Measurements from ENCODE around the gene SLC4A5.
A peak's percentile ranks its signal among the peaks of the same experiment; 100 is the strongest.
"Not testable (repeated sequence)": the region's sequence is repeated elsewhere in the genome, so short reads cannot be mapped to it uniquely, and the experiment has no call there.

The SLC4A5 gene

DNA sequence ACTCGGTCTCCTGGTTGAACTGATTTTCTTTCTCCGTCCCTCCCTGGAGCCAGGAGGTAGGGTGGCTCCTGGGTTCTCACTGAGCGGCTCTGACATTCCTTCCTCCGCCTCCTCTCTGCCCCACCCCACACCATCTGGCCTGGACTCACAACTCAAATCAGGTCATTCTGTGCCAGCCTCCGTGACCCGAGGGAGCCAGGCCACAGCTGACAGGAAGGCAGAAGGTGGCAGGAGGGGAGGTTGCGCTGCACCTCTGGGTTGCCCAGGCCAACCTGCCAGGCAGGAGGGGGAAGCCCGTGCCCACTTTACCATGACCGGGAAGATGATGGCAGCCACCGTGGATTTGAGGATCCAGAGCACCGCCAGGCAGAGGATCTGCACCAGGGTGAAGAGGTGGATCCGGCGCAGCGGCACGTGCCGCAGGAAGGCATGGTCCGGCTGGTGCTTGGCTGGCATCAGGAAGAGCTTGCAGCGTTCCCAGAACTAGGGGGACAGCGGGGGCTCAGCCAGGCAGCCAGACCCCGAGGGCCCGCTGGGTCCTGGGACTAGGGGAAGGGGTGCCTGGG is 116.5 kb downstream of the SLC4A5 start:
- DNase-seq = no peak

- DNase-seq = no peak
Observed at GRCh38 chr2:74225698-74226459, 117.3 kb downstream of the SLC4A5 start.

- no peak for DNase-seq
Observed at GRCh38 chr2:74223941-74224770, 119.1 kb downstream of the SLC4A5 start.

GRCh38 chr2:74222300-74222650 is 120.9 kb downstream of the SLC4A5 start:
- DNase-seq = no peak

- no peak for DNase-seq
Observed at GRCh38 chr2:74221604-74222299, 121.5 kb downstream of the SLC4A5 start.

DNA sequence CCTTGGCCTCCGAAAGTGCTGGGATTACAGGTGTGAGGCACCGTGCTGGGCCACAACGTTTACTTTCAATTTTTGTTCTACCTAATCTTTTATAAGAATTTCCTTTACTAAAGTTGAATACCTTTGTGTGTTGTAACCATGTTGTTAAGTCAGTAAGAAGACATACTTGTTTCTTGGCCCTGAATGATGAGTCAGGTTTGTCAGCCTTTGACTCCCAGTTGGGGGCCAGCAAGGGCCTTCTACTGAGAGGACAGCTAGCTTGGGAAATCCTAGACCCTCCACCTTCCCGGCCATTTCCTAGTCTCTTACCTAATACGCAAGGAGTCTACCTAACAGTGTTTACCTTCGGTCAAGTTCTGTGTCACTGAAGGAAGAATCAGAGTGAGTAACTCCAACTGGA is 122.1 kb downstream of the SLC4A5 start:
- no peak for DNase-seq

GRCh38 chr2:74219846-74220486 is 123.2 kb downstream of the SLC4A5 start:
- DNase-seq = no peak

DNA sequence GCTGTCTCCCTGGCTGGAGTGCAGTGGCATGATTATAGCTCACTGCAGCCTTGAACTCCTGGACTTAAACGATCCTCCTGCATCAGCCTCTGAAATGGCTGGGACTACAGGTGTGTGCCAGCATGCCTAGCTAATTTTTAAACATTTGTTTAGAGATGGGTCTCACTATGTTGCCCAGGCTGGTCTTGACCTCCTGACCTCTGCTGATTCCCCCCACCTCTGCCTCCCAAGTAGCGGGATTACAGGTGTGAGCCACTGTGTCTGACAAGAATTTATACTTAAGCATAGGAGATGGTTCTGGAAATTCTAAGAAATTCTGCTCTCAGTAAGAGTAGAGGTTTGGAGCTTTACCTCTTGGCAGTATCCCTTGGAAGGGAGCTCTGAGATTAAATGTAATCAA is 126.6 kb downstream of the SLC4A5 start:
- no peak for DNase-seq

DNA sequence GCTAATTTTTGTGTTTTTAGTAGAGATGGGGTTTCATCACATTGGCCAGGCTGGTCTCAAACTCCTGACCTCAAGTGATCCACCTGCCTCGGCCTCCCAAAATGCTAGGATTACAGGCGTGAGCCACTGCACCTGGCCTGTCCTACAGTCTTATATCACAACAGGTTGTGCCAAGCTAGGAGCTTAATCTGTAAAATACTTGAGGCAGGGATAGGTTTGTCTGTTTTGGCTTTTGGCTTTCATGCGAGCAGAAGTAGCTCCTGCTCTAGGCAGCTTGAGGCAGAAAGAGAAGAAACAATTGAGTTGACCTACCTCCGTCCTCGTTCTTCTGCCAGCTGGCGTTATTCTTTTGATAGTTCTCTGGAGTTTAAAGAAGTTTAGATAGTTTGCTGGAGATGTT is 127.4 kb downstream of the SLC4A5 start:
- DNase-seq = not testable (repeated sequence)

GRCh38 chr2:74212702-74213410 is 130.4 kb downstream of the SLC4A5 start:
- DNase-seq = no peak

- DNase-seq = peak; percentile 84
Observed at GRCh38 chr2:74206180-74206688, 137.0 kb downstream of the SLC4A5 start.

GRCh38 chr2:74205596-74205995 is 137.6 kb downstream of the SLC4A5 start:
- peak; percentile 57 for DNase-seq

GRCh38 chr2:74205113-74205512 is 138.1 kb downstream of the SLC4A5 start:
- no peak for DNase-seq

DNA sequence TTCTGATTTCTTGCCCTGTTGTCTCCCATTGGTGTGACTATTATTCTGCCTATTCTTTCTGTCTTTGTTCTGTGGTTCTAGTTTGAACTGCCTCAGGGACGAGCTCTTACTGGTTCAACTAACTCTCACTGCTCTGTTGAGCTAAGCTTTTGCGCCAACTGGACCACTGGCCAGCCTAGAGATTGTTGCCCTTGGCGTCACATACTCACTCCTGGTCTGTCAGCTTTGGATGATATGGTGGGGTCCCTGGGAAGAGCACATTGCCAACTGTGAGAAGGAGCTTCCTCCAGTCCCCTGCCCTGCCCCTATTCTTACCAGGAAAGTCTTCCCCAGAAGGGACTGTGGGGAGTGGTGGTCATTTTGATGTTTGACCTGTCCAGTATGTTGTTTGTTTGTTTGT is 138.8 kb downstream of the SLC4A5 start:
- no peak for DNase-seq

GRCh38 chr2:74201596-74201995 is 141.6 kb downstream of the SLC4A5 start:
- no peak for DNase-seq

DNA sequence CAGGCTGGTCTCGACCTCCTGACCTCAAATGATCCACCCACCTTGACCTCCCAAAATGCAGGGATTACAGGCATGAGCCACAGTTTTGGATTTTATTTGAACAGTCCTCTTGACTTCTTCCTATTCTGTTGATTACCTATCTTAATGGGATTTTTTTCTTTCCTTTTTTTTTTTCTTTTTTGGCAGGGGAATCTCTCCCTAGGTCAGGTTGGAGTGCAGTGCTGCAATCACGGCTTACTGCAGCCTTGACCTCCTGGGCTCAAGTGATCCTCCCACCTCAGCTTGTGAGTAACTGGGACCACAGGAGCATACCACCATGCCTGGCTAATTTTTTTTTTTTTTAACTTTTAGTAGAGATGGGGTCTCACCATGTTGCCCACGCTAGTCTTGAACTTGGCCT is 142.0 kb downstream of the SLC4A5 start:
- no peak for DNase-seq

GRCh38 chr2:74199871-74200305 is 143.3 kb downstream of the SLC4A5 start:
- DNase-seq = peak; percentile 40

DNA sequence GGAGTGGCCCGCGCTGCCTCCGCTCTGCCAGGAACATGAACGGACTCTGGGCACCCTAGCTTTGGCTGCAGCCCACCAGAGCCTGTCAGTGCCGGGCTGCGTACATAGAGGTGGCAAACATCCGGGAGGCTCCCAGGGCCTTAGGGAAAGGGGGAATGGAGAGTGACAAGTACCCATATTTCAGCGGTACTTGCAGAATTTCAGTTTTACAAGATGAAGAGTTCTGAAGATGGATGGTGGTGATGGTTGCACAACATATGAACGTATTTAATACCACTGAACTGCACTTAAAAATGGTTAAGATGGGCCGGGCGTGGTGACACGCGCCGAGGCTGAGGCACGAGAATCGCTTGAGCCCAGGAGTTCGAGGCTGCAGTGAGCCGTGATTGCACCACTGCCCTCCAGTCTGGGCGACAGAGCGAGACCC is 143.9 kb downstream of the SLC4A5 start:
- DNase-seq = peak; percentile 35

DNA sequence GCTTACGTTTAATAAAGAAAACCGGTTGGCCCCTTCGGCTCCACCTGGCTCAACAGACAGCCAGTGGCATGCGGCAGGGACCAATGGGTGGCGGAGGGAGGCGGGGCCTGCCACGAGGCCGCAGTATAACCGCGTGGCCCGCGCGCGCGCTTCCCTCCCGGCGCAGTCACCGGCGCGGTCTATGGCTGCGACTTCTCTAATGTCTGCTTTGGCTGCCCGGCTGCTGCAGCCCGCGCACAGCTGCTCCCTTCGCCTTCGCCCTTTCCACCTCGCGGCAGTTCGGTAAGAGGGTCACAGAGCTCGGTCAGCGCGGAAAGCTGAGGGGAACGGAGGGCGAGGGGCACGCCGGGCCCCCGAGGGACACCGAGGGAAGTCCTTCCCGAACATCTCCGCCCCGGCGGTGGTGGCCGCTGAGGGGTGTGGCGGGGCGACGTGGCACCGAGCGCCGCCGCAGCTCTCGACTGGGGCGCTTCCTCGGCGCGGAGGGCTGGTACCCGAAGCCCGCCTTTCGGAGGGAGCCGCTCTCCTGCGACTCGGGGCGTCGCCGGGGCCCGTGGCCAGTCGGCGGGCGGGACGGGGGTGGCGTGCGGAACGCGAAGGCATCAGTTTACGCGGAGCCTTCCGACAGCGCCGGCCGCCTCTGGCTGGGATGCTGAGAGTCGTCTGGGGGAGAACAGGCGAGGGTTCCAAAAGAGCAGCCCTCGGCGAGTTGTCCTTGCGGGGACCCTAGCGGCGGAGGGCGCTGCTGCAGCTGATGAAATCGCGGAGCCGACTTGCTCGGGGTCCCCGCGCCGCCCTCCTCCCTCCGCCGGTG is 144.5 kb downstream of the SLC4A5 start, which contains the start of gene MTHFD2:
MTHFD2 (plus strand) TSS at position 155 of the 814 bp plus-strand sequence; CDS start at position 182, 27 bp downstream.
- peak; percentile 97 for DNase-seq

- no peak for DNase-seq
Observed at GRCh38 chr2:74198023-74198460, 145.2 kb downstream of the SLC4A5 start.

- DNase-seq = no peak
Observed at GRCh38 chr2:74197049-74197448, 146.2 kb downstream of the SLC4A5 start.

All from activated CD4-positive, alpha-beta T cell treated with anti-CD3 and anti-CD28 coated beads, Interleukin-2, Interleukin-6, amounts not matched to agents 100 ng/mL and 50 ng/mL, durations not matched to agents 16 hours and 8 hours (primary cell).